Panc1 (cell line): ENCODE data around the gene CAV1. TPM values are rescaled to one million over a fixed set of nuclear protein-coding genes. Genes with fewer than 3 reads are reported as not detected.

Source experiments
- ATAC-seq: fragments of 200-7000 bp; cut with Tn5 transposase; 2 replicates; pipeline ENCODE4 v1.9.1; 2020; ENCODE audit warnings: mild to moderate bottlenecking, moderate library complexity
- BruUV-seq: library from RNA; stranded (reverse); fragments of 400-500 nt; replicated peaks from 2 replicates; lab custom pipeline; 2021; lab: Mats Ljungman, UMichigan
- CTCF ChIA-PET: fragments of 300-600 bp; sonication (Branson Sonifier 250); formaldehyde crosslinking; loops from one replicate; lab custom pipeline; 2022; ENCODE audit warnings: antibody characterized with exemption; lab: Charles Lee
- POLR2A ChIA-PET: fragments of 300-600 bp; sonication (Branson Sonifier 250); formaldehyde crosslinking; loops from one replicate; lab custom pipeline; 2022; ENCODE audit warnings: antibody characterized with exemption; lab: Charles Lee
- DNase-seq: peaks from one replicate; pipeline ENCODE4 v3.0.0-alpha.2; 2010; ENCODE audit warnings: low read depth, low spot score
- H3K27ac ChIP-seq: 2 replicates; pipeline ENCODE4 v1.5.1; 2011; ENCODE audit warnings: mild to moderate bottlenecking, low read length, inconsistent platforms
- H3K27me3 ChIP-seq: fragments of 200-500 bp; sonication (Bioruptor generic); 2 replicates; pipeline ENCODE4 v1.6.0; 2014; ENCODE audit warnings: low read length, inconsistent platforms; ENCODE audit not compliant: control insufficient read depth, insufficient read depth
- H3K36me3 ChIP-seq: fragments of 200-500 bp; sonication (Bioruptor generic); 2 replicates; pipeline ENCODE4 v1.5.1; 2014; ENCODE audit warnings: inconsistent platforms, mild to moderate bottlenecking, low read length, moderate library complexity; ENCODE audit not compliant: control insufficient read depth, insufficient read depth
- H3K4me1 ChIP-seq: 2 replicates; pipeline ENCODE4 v1.5.1; 2011; ENCODE audit warnings: inconsistent platforms, mild to moderate bottlenecking, low read length, moderate library complexity; ENCODE audit not compliant: control insufficient read depth, insufficient read depth
- H3K4me3 ChIP-seq, 2 experiments: 2 replicates each; pipeline ENCODE4 v1.5.1; 2011 to 2012; ENCODE audit warnings: low read depth in 2 of 2, low read length in 2 of 2, mild to moderate bottlenecking in 2 of 2, inconsistent platforms in 1 of 2, moderate library complexity in 1 of 2
- H3K9me3 ChIP-seq: fragments of 200-500 bp; sonication (Bioruptor generic); 2 replicates; pipeline ENCODE4 v1.5.1; 2014; ENCODE audit warnings: low read depth, mild to moderate bottlenecking, inconsistent platforms, low read length, moderate library complexity; ENCODE audit not compliant: control insufficient read depth, insufficient read depth
- CTCF ChIP-seq: fragments of 450-650 bp; IDR thresholded peaks from 2 replicates; pipeline ENCODE4 v1.5.1; 2017; ENCODE audit warnings: mild to moderate bottlenecking
- POLR2AphosphoS5 ChIP-seq: IDR thresholded peaks from 2 replicates; pipeline ENCODE4 v1.6.1; 2012; ENCODE audit warnings: mild to moderate bottlenecking, low read depth, low read length, moderate library complexity
- REST ChIP-seq, 2 experiments: IDR thresholded peaks; 2 replicates each; pipeline ENCODE4 v1.6.1; 2011 to 2012; ENCODE audit warnings: low read depth in 2 of 2, control low read depth in 1 of 2, low read length in 1 of 2, mild to moderate bottlenecking in 1 of 2, moderate library complexity in 1 of 2; ENCODE audit not compliant: insufficient read depth in 1 of 2
- SIN3A ChIP-seq: IDR thresholded peaks from 2 replicates; pipeline ENCODE4 v1.6.1; 2012; ENCODE audit warnings: low read depth, mild to moderate bottlenecking, low read length, moderate library complexity, borderline replicate concordance; ENCODE audit not compliant: insufficient read depth
- TCF7L2 ChIP-seq: IDR thresholded peaks from 2 replicates; pipeline ENCODE4 v1.6.1; 2011; ENCODE audit warnings: mild to moderate bottlenecking, low read depth, low read length, inconsistent platforms
- in situ Hi-C: cut with HindIII; loops from 2 replicates; pipeline ENCODE4 v1.10.0; 2016; ENCODE audit warnings: low sequenced_read_pairs, low pct_unique_long_range_greater_than_20kb
- intact Hi-C: fragments of 100-400 bp; cut with micrococcal nuclease; formaldehyde crosslinking; loops from one replicate; pipeline ENCODE4 v1.10.0; 2022; ENCODE audit not compliant: unreplicated experiment
- total RNA-seq: library from RNA; stranded (reverse); gene quantifications from one replicate; pipeline ENCODE4 v1.2.1, GENCODE V29; 2021; ENCODE audit not compliant: unreplicated experiment

CAV1 gene
- total RNA-seq, 1 experiment from 2014 or later, result 496 TPM

- no peak for TF ChIP-seq REST (IDR thresholded peaks at IDR 0.05; ENCODE audit: insufficient read depth in 1 of 2, low read depth in 2 of 2, low read length in 1 of 2)
- TF ChIP-seq CTCF, result no peak
- TF ChIP-seq SIN3A, result no peak
- TF ChIP-seq TCF7L2, result no peak
- no peak for TF ChIP-seq POLR2AphosphoS5
- POLR2A ChIA-PET, result no interaction called here
These were observed 46.2 kb downstream of the CAV1 start for GRCh38 chr7:116571037-116571436.

GRCh38 chr7:116571552-116571951 lies 46.7 kb downstream of the CAV1 start:
- no peak for DNase-seq
- CTCF ChIA-PET, result no interaction called here
- intact Hi-C loops, result no loop called here

More at GRCh38 chr7:116571037-116571436, 46.2 kb downstream of the CAV1 start:
- no peaks in the 10 kb centered on the region for H3K27me3 ChIP-seq
- in situ Hi-C loops, result no loop called here
- H3K36me3 ChIP-seq, result no peaks in the 10 kb centered on the region
- no peak for DNase-seq
- BruUV-seq, result no TSS peak
- no peak overlapping the region for H3K4me3 ChIP-seq
- CTCF ChIA-PET, result interaction anchor here (0.7 kb wide), 1 partner anchor 23 kb away, joined by 7 read pairs; no protein-coding TSS in a partner anchor
- H3K9me3 ChIP-seq, result no peaks in the 10 kb centered on the region
- no peak for ATAC-seq
- H3K4me1 ChIP-seq, result 0 out of 2 replicates have a peak, but pooled peaks cover 6% of the 10 kb centered on the region
- intact Hi-C loops, result no loop called here
- H3K27ac ChIP-seq, result no peak overlapping the region

More at GRCh38 chr7:116571552-116571951, 46.7 kb downstream of the CAV1 start:
- Histone ChIP-seq H3K27ac (no peak overlapping the region), H3K4me3 (no peak overlapping the region), H3K27me3 (no peaks in the 10 kb centered on the region), H3K9me3 (no peaks in the 10 kb centered on the region), H3K36me3 (no peaks in the 10 kb centered on the region), H3K4me1 (0 out of 2 replicates have a peak, but pooled peaks cover 8% of the 10 kb centered on the region)
- in situ Hi-C loops, result no loop called here
- POLR2A ChIA-PET, result interaction anchor here (0.6 kb wide), 1 partner anchor 1794 kb away, joined by 8 read pairs; no protein-coding TSS in a partner anchor
- no peak for ATAC-seq
- TF ChIP-seq CTCF, result no peak
- no peak for TF ChIP-seq SIN3A
- TF ChIP-seq TCF7L2, result no peak
- no peak for TF ChIP-seq POLR2AphosphoS5
- no peak for TF ChIP-seq REST (IDR thresholded peaks at IDR 0.05; ENCODE audit: insufficient read depth in 1 of 2, low read depth in 2 of 2, low read length in 1 of 2)
- BruUV-seq, result no TSS peak
